ENCODE measurements around the gene SURF6. TPM values are rescaled to one million over a fixed set of nuclear protein-coding genes. Genes with fewer than 3 reads are reported as not detected.
"Not testable (repeated sequence)": the region's sequence is repeated elsewhere in the genome, so short reads cannot be mapped to it uniquely, and the experiment has no call there.

Gene SURF6
- total RNA-seq, 2 donors from 2014 or later = 10.7 to 22.0 TPM

DNA sequence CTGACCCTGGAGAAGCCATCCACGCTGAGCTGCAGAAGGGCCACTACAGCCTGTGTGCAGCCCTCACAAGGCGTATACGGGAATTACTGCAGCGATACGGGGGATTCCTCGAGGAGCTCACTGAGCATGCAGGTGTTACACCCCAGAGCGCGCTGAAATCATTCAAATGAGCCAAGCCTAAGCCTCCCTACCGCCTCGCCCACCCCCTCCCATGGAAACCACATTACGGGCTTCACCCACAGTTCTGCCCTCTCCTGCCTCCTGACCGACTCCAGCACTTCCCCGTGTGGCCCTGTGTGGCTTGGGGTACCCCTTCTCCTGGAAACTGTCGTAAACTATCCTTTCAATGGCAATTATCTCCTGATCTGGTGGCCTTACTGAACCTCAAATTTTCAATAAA, 13.3 kb downstream of the SURF6 start:
- H3K36me3 Mint-ChIP-seq = no peaks in the 10 kb centered on the region
- DNase-seq (ENCODE audit: low spot score in 2 of 2) (peak in 1 of 2 donors; percentile 45), ATAC-seq (no peak)
- H3K27ac Mint-ChIP-seq = no peak overlapping the region
- H3K9me3 Mint-ChIP-seq = no peaks in the 10 kb centered on the region

DNA sequence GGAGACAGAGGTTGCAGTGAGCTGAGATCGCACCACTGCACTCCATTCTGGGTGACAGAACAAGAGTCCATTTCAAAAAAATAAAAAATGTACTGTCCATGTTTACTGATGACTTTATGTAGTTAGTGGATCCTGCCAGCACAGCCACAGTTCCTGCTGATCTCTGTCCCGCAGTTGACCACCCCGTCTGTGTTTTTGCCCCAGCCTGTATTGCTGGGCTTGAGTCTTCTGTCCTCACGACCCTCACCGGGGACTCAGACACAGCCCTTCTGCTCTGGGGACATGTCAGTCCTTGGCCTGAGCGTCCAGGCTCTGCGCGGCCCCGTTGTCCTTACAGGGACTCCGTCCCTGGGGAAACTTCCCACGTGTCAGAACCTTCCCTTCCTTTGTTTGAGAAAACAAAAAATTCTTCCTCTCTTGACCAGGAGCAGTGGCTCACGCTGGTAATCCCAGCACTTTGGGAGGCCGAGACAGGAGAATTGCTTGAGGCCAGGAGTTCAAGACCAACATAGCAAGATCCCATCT, 14.5 kb downstream of the SURF6 start:
- no peaks in the 10 kb centered on the region for H3K9me3 Mint-ChIP-seq
- DNase-seq (ENCODE audit: low spot score in 2 of 2) (no peak), ATAC-seq (no peak)
- no peaks in the 10 kb centered on the region for H3K36me3 Mint-ChIP-seq
- H3K27ac Mint-ChIP-seq = peak overlapping the region in 1 of 2 donors; percentile 23

DNA sequence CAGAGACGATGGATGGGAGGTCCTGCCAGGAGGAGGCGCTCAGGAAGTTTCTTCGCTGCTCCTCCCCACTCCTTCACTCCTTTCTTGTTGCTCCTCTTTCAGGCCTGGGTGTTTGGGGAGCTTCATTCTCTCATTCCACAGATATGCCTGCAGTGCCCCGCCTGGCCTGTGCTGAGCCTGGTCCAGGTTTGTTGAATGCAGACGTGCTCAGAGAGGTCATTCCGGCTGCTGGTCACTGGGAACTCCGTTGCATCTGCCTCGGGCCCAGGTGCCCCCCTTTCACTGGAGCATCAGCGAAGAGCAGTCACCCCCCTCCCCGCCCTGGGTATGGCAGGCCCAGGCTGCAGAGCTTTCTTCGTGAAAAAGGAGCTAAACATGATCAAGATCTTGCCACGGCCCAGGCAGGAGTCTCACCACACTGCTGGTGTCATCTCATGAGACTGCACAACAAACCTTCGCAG, 15.5 kb downstream of the SURF6 start:
- DNase-seq (ENCODE audit: low spot score in 2 of 2) = no peak
- no peak overlapping the region for H3K27ac Mint-ChIP-seq
- ATAC-seq = no peak
- H3K9me3 Mint-ChIP-seq = no peaks in the 10 kb centered on the region
- no peaks in the 10 kb centered on the region for H3K36me3 Mint-ChIP-seq

DNA sequence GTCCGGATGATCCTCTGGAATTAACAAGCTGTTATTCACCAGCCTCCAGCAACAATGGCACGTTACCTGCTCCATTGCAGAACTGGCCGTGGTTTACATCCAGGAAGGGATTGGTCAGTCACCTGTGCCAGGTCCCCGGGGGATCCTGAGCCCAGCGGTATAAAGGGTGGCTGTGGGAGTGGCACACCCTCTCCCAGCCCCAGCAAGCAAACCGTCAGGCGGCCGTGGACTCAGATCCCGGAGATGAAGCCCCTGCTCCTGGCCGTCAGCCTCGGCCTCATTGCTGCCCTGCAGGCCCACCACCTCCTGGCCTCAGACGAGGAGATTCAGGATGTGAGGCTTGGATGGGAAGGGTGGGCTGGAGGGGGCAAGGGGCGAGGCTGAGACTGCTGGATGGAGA, 18.4 kb downstream of the SURF6 start:
- ATAC-seq; DNase-seq (ENCODE audit: low spot score in 2 of 2); H3K9me3 Mint-ChIP-seq; H3K27ac Mint-ChIP-seq; H3K36me3 Mint-ChIP-seq: not testable (repeated sequence)

DNA sequence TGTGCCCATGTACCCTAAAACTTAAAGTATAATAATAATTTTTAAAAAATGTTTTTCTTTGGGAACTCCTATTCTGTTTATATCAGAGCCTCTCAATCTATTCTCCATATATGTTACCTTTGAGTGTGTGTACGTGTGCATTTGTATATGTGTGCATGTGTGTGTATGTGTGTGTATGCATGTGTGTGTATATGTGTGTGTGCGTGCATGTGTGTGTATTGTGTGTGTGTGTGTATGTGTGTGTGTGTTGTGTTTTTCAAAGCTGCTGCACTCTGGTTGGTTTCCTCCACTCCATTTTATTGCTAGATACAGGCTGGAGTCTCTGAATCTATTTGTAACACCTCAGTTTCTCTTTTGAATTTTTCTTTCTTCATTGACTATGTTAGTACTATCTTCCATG, 20.0 kb downstream of the SURF6 start:
- ATAC-seq (no peak), DNase-seq (ENCODE audit: low spot score in 2 of 2) (no peak)
- Mint-ChIP-seq H3K27ac (no peak overlapping the region), H3K9me3 (no peaks in the 10 kb centered on the region), H3K36me3 (no peaks in the 10 kb centered on the region)

DNA sequence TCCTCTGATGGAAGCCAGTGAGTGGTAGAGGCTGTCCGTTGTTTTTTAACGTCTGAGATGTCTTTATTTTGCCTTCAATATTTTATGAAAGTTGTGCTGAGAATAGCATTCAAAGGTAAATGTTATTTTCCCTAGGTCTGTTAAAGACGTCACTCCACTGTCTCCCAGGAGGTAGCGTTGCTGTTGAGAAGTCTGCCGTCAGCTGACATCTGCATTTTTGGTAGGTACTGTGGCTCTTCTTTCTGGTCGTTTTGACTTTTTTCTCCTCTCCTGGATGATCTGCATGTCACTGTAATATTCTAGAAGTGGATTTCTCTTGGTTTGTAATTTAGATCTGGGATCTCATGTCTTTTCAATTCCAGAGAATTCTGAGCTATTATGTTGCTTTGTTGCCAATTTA, 26.4 kb downstream of the SURF6 start:
- no peaks in the 10 kb centered on the region for H3K36me3 Mint-ChIP-seq
- DNase-seq (ENCODE audit: low spot score in 2 of 2) (no peak), ATAC-seq (no peak)
- no peak overlapping the region for H3K27ac Mint-ChIP-seq
- no peaks in the 10 kb centered on the region for H3K9me3 Mint-ChIP-seq

DNA sequence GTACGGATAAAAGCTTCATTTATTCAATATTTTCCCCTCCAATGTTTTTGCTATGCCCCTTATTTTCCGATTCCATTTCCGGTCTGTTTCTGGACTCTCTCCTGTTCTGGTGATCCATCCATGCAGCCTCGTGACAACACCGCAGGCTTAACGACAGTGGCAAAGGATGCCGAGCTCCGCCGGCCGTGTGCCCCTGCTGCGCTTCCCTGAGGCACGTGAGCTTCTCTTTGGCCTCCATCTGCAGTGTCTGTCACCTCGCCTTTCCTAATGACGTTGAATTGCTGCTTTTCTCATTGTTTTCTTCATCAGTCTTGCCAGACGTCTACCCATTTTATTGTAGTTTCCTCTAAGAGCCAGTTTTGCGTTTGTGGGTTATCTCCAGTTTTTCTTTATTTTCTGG, 28.7 kb downstream of the SURF6 start:
- Mint-ChIP-seq H3K36me3 (no peaks in the 10 kb centered on the region), H3K27ac (no peak overlapping the region), H3K9me3 (no peaks in the 10 kb centered on the region)
- ATAC-seq (no peak), DNase-seq (ENCODE audit: low spot score in 2 of 2) (no peak)

DNA sequence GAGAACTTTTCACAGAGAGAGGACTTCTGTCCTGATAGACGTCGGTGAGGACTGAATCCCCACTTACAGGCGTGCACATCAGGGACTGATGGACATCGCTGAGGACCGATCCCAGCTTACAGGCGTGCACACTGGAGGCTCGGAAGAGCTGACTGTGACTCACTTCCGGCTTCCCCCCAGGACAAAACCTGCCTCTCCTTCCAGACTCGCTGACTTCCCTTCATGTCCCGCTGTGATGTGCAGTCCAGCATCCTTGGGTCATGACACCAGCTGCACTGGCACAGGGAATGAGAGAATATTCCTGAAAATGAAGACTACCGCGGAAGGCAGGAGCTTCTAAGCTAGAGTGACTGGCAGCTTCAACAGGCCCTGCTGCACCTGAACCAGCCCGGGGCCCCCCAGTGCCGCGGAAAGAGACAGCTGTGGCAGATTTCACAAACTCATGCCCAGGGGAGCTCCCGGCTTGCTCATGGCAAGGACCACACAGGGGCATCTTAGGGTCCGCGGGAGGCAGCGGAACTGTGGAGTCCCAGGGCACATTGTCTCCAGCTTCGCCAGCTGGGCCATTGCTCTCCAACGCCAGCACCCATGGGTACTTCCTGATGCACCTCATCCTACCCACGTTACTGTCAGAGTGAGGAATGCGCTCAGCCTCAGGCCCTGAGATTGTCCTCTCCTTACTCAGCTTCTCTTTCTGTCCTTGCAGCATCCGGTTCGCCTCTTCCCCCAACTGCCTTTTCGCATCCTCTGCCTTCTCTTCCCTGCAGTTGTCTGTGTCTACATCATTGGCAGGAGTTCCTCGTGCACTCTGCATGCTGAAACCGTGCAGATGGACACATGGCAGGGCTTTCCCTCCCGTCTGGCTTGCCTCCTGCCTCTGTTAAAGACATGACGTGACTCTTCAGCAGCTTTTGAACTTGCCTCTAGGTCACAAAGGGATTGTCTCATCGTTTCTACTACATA, 29.5 kb downstream of the SURF6 start:
- no peak for DNase-seq (ENCODE audit: low spot score in 2 of 2)
- ATAC-seq = no peak
- H3K27ac Mint-ChIP-seq = no peak overlapping the region
- no peaks in the 10 kb centered on the region for H3K9me3 Mint-ChIP-seq
- H3K36me3 Mint-ChIP-seq = no peaks in the 10 kb centered on the region

DNA sequence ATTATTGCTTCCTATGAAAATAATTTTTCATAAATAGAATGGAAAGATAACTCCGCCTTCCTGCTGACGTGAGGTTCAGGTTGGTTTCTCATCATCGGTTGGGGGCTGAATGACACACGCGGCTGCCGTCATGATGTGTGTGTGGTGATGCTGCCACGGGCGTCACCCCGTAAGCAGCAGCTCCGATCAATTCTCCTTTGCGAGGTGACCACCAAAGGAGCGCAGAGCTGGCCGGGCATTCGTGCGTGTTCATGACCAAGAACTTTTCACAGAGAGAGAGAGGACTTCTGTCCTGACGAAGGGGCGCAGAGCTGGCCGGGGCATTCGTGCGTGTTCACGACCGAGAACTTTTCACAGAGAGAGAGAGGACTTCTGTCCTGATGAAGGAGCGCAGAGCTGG, 30.3 kb downstream of the SURF6 start:
- DNase-seq (ENCODE audit: low spot score in 2 of 2) (no peak), ATAC-seq (no peak)
- H3K9me3 Mint-ChIP-seq = no peaks in the 10 kb centered on the region
- no peaks in the 10 kb centered on the region for H3K36me3 Mint-ChIP-seq
- no peak overlapping the region for H3K27ac Mint-ChIP-seq

DNA sequence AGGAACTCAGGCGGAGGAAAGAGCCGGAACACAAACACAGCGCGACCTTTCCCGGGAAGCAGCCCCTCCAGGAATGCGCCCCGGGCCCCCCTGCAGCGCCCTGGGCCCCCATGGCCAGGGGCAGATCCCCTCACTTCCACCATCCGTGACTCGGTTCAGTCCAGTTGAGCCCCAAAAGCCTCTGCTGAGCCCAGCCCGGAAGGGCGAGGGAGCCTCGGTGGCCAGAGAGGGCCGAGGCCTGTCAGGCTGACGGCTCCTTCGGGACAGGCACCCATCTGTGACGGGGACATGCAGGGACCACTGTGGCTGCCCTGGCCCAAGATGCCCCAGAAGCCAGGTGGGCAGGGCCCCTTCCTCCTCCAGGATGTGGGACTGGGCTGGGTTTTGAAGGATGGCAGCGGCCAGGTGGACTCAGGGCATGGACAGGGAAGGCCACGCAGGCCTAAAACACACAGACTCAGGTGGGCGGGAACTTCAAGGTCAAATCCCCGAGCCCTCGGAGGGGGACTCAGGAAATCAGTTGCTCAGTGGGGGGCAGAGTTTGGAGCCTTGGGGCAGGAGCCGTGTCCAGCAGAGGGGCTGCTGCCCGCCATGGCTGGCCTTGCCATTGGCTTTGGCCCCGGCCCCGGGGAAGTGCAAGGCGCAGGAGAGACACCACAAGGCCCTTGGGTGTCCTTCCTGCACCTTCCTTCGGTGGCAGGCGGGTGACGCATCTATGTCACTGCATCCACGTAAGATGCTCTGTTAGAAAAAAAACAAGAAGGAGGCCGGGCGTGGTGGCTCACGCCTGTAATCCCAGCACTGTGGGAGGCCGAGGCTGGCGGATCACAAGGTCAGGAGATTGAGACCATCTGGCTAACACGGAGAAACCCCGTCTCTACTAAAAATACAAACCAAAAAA, 31.3 kb downstream of the SURF6 start:
- no peaks in the 10 kb centered on the region for H3K36me3 Mint-ChIP-seq
- H3K9me3 Mint-ChIP-seq = no peaks in the 10 kb centered on the region
- ATAC-seq = no peak
- no peak overlapping the region for H3K27ac Mint-ChIP-seq
- no peak for DNase-seq (ENCODE audit: low spot score in 2 of 2)

DNA sequence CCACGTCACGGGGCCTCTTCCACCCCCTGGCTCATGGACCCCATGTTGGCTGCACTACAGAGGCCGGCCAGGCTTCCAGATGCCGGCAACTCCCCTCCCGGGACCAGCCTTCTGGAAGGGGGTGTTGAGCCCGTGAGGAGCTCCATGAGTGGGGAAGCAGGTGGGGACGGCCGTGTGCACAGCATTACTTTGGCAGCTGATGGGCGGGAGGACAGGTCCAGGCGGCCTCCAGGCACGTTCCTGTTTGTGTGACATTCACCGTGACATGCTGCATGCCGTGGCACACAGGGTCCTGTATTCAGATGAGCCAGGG, 31.9 kb downstream of the SURF6 start:
- DNase-seq (ENCODE audit: low spot score in 2 of 2) = no peak
- H3K36me3 Mint-ChIP-seq = no peaks in the 10 kb centered on the region
- no peak overlapping the region for H3K27ac Mint-ChIP-seq
- no peak for ATAC-seq
- no peaks in the 10 kb centered on the region for H3K9me3 Mint-ChIP-seq

DNA sequence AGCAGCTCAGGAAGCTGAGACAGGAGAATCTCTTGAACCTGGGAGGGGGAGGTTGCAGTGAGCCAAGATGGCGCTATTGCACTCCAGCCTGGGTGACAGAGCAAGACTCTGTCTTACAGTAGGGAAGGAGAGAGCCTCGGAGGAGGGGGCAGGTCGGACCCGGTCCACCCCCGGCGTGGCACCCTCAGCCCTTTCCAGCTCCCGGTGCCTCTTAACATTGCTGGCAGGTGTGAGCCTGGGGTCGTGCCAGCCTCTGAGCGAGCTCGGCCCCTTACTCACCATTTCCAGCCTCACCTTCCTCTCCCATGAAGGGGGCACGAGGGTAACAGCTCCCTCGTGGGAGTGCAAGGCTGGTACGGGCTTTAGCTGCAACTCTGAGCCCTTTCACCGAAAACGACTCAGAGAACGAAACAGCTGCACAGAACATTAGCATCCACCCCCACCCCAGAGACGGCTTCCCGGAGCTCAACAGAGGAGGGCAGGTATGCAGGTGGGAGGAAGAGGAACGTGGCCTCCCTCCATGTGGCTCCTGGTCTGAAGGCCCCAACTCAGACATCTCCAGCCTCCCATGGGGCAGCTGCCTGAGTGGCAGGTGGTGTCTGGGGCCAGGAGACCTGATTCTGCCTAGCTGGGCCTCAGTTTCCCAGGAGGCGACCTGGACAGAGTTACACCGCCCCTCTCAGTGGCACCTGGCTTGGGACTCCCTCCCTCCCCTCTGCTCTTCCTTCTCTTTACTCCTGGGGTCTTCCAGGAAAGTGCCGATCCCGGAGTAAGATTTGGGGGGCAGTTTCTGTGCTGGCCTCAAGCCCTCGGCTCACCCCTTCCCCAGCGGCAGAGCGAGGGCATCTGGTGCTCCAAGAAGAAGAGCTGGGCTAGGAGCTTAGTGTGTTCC, 32.5 kb downstream of the SURF6 start:
- DNase-seq (ENCODE audit: low spot score in 2 of 2) = no peak
- Mint-ChIP-seq H3K27ac (no peak overlapping the region), H3K36me3 (no peaks in the 10 kb centered on the region), H3K9me3 (no peaks in the 10 kb centered on the region)
- ATAC-seq = no peak

DNA sequence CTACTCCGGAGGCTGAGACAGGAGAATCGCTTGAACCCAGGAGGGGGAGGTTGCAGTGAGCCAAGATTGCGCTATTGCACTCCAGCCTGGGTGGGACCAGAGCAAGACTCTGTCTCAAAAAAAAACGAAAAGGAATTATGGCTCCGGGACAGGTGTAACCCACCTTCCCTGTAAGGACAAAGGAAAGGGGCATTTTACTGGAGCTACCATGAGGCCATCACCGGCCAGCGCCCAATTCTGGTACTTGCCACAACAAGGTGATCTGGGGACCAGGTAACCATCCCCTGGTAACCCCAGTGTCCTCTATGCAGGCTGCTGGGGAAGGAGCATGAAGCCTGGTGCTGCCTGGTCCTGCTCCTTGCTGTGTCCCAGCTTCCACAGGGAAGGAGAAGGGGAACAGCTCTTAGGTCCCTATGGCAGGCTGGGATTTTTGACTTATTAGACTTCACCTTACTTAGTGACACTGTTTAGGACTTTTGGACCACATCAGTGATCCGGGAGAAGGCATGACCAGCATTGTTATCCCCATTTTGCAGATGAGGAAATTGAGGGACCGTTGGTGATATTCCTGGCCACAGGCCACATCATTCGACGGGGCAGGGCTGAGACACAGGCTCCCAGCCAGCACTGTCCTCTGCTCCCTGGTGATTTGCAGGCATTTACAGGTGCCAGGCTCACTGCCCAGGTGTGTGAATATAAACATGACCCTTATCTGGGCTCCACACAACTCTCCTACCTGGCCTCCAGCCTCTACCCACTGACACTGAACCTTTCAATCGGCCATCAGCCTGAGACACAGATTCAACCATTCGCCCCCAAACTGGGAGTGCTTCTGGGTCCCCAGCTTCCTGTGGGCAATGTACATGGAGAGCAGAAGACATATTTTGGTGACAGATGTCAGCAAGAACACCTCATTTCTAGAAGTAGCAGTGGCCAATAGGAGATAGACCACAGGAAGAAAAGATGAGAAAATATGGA, 34.4 kb downstream of the SURF6 start:
- DNase-seq (ENCODE audit: low spot score in 2 of 2) = no peak
- ATAC-seq = no peak
- Mint-ChIP-seq H3K36me3 (no peaks in the 10 kb centered on the region), H3K27ac (no peak overlapping the region), H3K9me3 (no peaks in the 10 kb centered on the region)

DNA sequence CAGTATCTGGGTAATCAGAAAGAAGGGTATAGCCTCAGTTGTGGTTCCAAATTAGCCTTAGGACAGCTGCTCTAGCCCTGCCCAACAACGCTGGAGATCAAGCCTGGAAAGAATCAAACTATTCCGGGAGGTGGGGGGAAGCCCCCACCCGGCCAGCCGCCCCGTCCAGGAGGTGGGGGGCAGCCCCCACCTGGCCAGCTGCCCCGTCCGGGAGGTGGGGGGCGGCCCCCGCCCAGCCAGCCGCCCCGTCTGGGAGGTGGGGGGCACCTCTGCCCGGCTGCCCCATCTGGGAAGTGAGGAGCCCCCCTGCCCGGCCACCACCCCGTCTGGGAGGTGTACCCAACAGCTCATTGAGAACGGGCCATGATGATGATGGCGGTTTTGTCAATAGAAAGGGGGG, 36.0 kb downstream of the SURF6 start:
- H3K27ac Mint-ChIP-seq; ATAC-seq; H3K9me3 Mint-ChIP-seq; DNase-seq (ENCODE audit: low spot score in 2 of 2); H3K36me3 Mint-ChIP-seq: not testable (repeated sequence)

DNA sequence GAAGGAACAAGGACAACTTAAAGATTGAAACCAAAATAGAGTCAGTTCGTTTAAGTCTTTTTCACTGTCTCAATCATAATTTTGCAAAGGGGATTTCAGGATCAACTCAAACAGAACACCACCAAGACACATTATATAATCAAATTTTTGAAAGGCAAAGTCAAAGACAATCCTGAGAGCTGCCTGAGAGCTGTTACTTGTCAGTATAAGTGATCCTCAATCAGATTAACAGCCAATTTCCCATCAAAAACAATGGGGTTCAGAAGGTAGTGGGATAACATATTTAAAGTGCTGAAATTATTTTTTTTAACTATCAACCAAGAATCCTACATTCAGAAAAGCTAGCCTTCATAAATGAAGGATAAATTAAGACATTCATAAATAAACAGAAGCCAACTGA, 41.7 kb downstream of the SURF6 start:
- ATAC-seq (no peak), DNase-seq (ENCODE audit: low spot score in 2 of 2) (no peak)
- H3K36me3 Mint-ChIP-seq = peaks cover 21 to 26% of the 10 kb centered on the region in 2 donors
- H3K9me3 Mint-ChIP-seq = peaks cover 5 to 28% of the 10 kb centered on the region in 2 donors
- no peak overlapping the region for H3K27ac Mint-ChIP-seq
